Measurements from ENCODE around the gene PTPRM. TPM values are rescaled to one million over a fixed set of nuclear protein-coding genes. Genes with fewer than 3 reads are reported as not detected.
"Not testable (repeated sequence)": the region's sequence is repeated elsewhere in the genome, so short reads cannot be mapped to it uniquely, and the experiment has no call there.

PTPRM gene
- total and polyA plus RNA-seq, 2 donors: 60.9 to 112 TPM

DNA sequence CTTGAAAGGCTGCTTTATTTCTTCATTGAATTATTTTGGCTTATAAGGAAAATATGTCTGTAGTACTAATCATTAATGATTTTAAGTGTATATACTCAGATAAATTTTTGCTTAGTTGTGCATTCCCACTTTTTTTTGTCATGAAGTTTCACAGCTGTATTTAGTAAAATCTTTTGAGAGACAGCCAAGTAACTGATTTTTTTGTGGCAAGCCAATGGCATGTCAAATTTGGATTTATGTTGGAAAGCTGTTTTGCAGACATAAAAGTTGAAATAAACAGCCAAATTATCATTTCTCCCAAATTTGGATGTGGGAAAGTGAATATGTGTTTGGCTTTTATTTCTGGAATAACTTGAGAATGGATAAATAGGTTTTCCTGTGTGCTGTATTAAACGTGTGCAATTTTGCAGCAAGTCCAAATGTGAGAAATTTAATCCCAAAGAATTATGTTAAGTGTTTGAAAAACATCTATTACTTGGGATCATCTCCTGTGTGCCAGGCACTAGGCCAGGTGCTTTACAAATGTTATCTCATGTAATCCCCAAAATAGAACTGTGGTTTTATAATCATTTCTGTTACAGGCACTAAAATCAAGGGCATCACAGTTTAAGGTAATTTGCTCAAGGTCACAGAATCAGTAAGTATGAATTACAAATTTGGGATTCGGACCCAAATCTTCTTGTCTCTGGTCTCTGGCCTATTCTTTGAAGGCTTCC, 160.4 kb downstream of the PTPRM start:
- Histone ChIP-seq H3K4me3 (ENCODE audit: low read depth, low read length) (no peak overlapping the region), H3K36me3 (ENCODE audit: insufficient read depth) (no peaks in the 10 kb centered on the region), H3K4me1 (ENCODE audit: insufficient read depth) (no peaks in the 10 kb centered on the region), H3K27ac (ENCODE audit: low read depth) (no peak overlapping the region)
- DNase-seq (ENCODE audit: extremely low spot score): no peak
- WGBS: 32% methylated on average over 2 of the region's 2 CpGs

DNA sequence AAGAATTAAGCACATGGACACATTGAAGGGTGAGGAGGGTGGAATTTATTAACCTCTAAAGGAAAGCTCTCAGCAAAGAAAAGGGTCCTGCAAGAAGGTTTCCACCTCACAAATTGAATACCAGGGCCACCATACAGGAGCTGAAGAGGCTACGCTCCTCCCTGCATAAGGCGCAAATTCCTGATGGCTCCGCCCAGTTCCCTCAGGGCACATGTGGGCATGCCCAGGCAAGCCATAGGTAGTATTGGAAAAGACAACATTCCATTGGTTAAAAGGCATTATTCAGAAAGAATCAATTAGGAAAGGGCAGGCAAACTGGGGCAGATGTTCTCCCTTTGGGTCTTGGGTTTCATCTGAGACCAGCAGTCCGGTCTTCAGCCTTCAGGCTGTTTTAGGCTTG, 161.2 kb downstream of the PTPRM start:
- WGBS: 97% methylated on average over 4 of the region's 4 CpGs

GRCh38 chr18:7729868-7730267, 162.8 kb downstream of the PTPRM start:
- DNase-seq (ENCODE audit: extremely low spot score): no peak
- WGBS: 91% methylated on average over 3 of the region's 3 CpGs
- Histone ChIP-seq H3K4me3 (ENCODE audit: low read depth, low read length) (no peak overlapping the region), H3K27ac (ENCODE audit: low read depth) (no peak overlapping the region), H3K36me3 (ENCODE audit: insufficient read depth) (no peaks in the 10 kb centered on the region), H3K4me1 (ENCODE audit: insufficient read depth) (peaks cover 1% of the 10 kb centered on the region)

More for the DNA sequence above, 161.2 kb downstream of the PTPRM start:
- no peak overlapping the region for H3K4me3 ChIP-seq (ENCODE audit: low read depth, low read length)
- H3K4me1 ChIP-seq (ENCODE audit: insufficient read depth): no peaks in the 10 kb centered on the region
- no peak for DNase-seq (ENCODE audit: extremely low spot score)
- no peak overlapping the region for H3K27ac ChIP-seq (ENCODE audit: low read depth)
- H3K36me3 ChIP-seq (ENCODE audit: insufficient read depth): no peaks in the 10 kb centered on the region

DNA sequence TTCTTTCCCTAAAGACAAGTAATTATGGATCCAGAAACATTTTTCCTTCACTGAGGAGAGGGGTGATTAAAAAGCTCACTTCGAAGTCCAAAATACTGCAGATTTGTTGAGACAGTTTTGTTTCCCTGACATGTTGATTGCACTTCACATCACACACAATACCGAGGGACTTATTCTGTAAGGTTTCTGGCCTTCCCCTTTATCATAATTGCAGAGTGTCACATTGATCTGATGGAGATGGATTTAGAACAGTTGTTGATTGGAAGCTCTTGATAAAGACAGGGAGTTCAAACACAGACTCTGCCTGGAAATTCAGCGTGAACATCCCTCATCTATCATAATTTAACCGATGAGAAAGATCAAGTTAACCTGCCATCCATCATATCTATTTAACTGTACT, 163.6 kb downstream of the PTPRM start:
- Histone ChIP-seq H3K4me3 (ENCODE audit: low read depth, low read length) (no peak overlapping the region), H3K4me1 (ENCODE audit: insufficient read depth) (peaks cover 2% of the 10 kb centered on the region), H3K27ac (ENCODE audit: low read depth) (no peak overlapping the region), H3K36me3 (ENCODE audit: insufficient read depth) (no peaks in the 10 kb centered on the region)
- 82% methylated on average over 4 of the region's 4 CpGs for WGBS
- DNase-seq (ENCODE audit: extremely low spot score): no peak

DNA sequence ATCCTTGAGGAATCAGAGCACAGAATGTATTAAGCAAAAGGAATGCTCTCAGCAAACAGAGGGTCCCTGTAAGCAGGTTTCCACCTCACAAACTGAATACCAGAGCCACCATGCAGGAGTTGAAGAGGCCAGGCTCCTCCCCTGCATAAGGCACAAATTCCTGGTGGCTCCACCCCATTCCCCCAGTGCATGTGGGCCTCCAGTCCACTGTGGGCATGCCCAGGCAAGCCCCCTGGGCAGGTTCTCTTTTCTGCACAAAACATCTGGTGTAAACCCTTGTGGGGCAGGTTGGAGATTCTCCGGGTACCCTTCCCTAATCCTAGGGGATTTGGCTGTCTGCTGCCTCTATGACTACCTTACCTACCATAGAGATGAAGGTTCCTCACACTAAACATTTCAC, 166.5 kb downstream of the PTPRM start:
- Histone ChIP-seq H3K36me3 (ENCODE audit: insufficient read depth) (no peaks in the 10 kb centered on the region), H3K4me1 (ENCODE audit: insufficient read depth) (peaks cover 2% of the 10 kb centered on the region), H3K4me3 (ENCODE audit: low read depth, low read length) (no peak overlapping the region), H3K27ac (ENCODE audit: low read depth) (no peak overlapping the region)
- DNase-seq (ENCODE audit: extremely low spot score): no peak
- WGBS: 89% methylated on average over 1 of the region's 1 CpG

DNA sequence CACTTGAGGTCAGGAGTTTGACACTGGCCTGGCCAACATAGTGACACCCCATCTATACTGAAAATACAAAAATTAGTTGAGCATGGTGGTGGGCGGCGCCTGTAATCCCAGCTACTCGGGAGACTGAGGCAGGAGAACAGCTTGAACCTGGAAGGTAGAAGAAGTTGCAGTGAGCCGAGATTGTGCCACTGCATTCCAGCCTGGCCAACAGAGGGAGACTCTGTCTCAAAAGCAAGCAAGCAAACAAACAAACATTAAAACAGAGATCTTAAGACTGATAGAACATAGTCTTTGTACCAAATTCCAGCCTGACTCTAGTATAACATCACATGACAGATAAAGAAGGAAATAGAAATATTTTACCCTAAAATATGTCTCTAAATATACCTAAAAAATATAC, 168.1 kb downstream of the PTPRM start:
- Histone ChIP-seq H3K4me3 (ENCODE audit: low read depth, low read length) (no peak overlapping the region), H3K36me3 (ENCODE audit: insufficient read depth) (no peaks in the 10 kb centered on the region), H3K4me1 (ENCODE audit: insufficient read depth) (peaks cover 2% of the 10 kb centered on the region), H3K27ac (ENCODE audit: low read depth) (no peak overlapping the region)
- 92% methylated on average over 4 of the region's 4 CpGs for WGBS
- DNase-seq (ENCODE audit: extremely low spot score): no peak

DNA sequence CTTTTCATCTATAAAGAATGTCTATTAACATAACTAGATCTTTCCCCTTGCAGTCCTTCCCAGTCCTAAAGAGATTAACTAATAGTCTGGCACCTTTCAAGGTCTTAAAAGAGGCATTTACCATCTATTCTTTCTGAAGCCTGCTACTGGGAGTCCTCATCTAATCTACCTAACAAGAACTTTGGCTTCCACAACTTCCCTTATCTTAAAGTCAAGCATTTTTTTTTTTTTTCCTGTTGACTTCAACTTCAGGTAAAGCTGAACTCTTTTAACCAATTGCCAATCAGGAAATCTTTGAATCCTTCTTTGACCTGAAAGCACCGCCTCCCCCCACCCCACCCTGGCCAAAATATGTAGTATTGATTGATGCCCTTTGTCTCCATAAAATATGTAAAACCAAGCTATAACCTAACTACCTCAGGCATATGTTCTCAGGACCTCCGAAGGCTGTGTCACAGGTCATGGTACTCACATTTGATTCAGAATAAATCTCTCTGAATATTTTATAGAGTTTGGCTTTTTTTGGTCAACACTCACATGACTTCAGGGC, 168.6 kb downstream of the PTPRM start:
- DNase-seq (ENCODE audit: extremely low spot score): no peak
- Histone ChIP-seq H3K27ac (ENCODE audit: low read depth) (no peak overlapping the region), H3K4me3 (ENCODE audit: low read depth, low read length) (no peak overlapping the region), H3K36me3 (ENCODE audit: insufficient read depth) (no peaks in the 10 kb centered on the region), H3K4me1 (ENCODE audit: insufficient read depth) (peaks cover 2% of the 10 kb centered on the region)
- WGBS: 87% methylated on average over 2 of the region's 2 CpGs

DNA sequence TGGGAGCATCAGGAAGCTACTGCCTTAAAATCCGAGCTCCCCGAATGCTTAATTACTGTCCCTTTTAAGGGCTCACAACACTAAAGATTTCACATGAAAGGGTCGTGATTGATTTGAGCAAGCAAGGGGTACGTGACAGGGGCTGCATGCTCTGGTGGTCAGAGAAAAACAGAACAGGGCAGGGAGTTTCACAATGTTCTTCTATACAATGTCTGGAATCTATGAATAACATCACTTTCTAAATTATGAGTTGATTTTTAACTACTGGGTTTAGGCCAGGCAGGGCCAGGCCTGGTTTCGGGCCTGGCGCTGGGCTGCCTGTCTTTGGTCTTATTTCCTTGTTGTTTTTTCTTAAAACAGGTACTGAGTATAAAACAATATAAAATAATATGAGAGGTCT, 169.4 kb downstream of the PTPRM start:
- not testable (repeated sequence) for H3K36me3 ChIP-seq (ENCODE audit: insufficient read depth); H3K4me3 ChIP-seq (ENCODE audit: low read depth, low read length); DNase-seq (ENCODE audit: extremely low spot score); H3K4me1 ChIP-seq (ENCODE audit: insufficient read depth); H3K27ac ChIP-seq (ENCODE audit: low read depth)
- 92% methylated on average over 6 of the region's 6 CpGs for WGBS

DNA sequence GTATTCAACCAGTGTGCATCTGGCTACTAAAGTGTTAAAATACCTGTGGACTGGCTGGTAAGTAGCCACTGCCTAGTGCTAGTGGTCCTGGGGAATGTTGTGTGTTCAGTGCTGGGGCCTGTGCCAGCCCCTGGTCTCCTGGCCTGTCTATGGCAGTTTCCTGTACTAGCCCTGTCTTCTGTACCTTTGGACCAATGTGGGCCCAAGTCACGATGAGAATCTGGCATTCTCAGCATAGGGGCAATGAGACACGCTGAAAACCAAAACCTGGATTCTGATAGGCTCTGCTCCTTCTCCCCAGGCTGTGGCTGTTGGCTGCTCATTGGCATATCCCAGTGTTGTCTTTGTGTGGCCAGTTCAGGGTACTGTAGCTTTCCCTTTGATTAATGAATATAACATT, 170.4 kb downstream of the PTPRM start:
- Histone ChIP-seq H3K4me1 (ENCODE audit: insufficient read depth) (peaks cover 2% of the 10 kb centered on the region), H3K27ac (ENCODE audit: low read depth) (no peak overlapping the region), H3K36me3 (ENCODE audit: insufficient read depth) (no peaks in the 10 kb centered on the region), H3K4me3 (ENCODE audit: low read depth, low read length) (no peak overlapping the region)
- 97% methylated on average over 2 of the region's 2 CpGs for WGBS
- DNase-seq (ENCODE audit: extremely low spot score): no peak

GRCh38 chr18:7740821-7741220, 173.7 kb downstream of the PTPRM start:
- no peak for DNase-seq (ENCODE audit: extremely low spot score)
- 25% methylated on average over 3 of the region's 3 CpGs for WGBS
- Histone ChIP-seq H3K4me1 (ENCODE audit: insufficient read depth) (no peaks in the 10 kb centered on the region), H3K36me3 (ENCODE audit: insufficient read depth) (no peaks in the 10 kb centered on the region), H3K4me3 (ENCODE audit: low read depth, low read length) (no peak overlapping the region), H3K27ac (ENCODE audit: low read depth) (no peak overlapping the region)

DNA sequence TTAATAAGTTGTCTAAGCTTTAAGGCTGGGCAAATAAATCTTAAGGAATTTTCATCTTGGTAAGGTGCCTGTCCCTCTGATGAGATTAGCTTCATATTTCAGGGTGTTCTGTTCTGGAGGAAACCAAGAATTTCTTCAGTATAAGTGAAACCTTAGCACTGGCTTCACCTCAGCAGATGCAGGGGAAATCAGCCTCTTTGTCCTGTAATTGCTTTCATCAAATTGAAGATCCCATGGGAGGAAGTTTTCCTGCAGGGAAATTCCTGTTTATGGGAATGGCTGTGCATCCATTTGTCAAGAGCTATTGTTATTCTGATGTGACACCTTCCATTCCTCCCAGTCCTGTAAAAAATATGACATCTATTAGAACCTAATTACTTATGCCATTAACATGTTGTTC, 174.5 kb downstream of the PTPRM start:
- Histone ChIP-seq H3K4me3 (ENCODE audit: low read depth, low read length) (no peak overlapping the region), H3K4me1 (ENCODE audit: insufficient read depth) (no peaks in the 10 kb centered on the region), H3K36me3 (ENCODE audit: insufficient read depth) (no peaks in the 10 kb centered on the region), H3K27ac (ENCODE audit: low read depth) (no peak overlapping the region)
- DNase-seq (ENCODE audit: extremely low spot score): no peak

- Histone ChIP-seq H3K36me3 (ENCODE audit: insufficient read depth) (no peaks in the 10 kb centered on the region), H3K27ac (ENCODE audit: low read depth) (no peak overlapping the region), H3K4me1 (ENCODE audit: insufficient read depth) (no peaks in the 10 kb centered on the region), H3K4me3 (ENCODE audit: low read depth, low read length) (no peak overlapping the region)
- 61% methylated on average over 2 of the region's 2 CpGs for WGBS
- DNase-seq (ENCODE audit: extremely low spot score): no peak
Observed at GRCh38 chr18:7742224-7742623, 175.1 kb downstream of the PTPRM start.

DNA sequence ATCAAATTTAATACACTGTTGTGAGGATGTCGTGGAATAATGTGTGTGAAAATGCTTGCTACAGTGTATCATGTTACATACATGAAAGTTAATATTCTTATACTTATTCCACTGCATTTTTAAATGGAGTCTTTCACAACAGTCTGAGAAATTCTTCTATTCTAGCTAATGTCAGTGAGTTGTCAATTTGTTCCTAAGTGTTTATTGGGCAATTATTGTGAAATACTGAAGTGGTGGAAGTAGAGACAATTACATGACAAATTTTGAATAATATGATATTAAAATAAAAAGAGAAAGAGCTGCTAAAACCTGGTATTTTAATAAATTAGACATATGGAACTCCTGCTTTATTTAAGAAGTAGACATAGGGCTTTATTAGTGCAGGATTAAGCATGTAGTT, 176.1 kb downstream of the PTPRM start:
- 84% methylated on average over 1 of the region's 1 CpG for WGBS
- peaks cover 2% of the 10 kb centered on the region for H3K4me1 ChIP-seq (ENCODE audit: insufficient read depth)

GRCh38 chr18:7746106-7746505, 179.0 kb downstream of the PTPRM start:
- no peak overlapping the region for H3K27ac ChIP-seq (ENCODE audit: low read depth)
- H3K4me1 ChIP-seq (ENCODE audit: insufficient read depth): peaks cover 2% of the 10 kb centered on the region
- H3K4me3 ChIP-seq (ENCODE audit: low read depth, low read length): no peak overlapping the region
- 95% methylated on average over 3 of the region's 3 CpGs for WGBS
- H3K36me3 ChIP-seq (ENCODE audit: insufficient read depth): no peaks in the 10 kb centered on the region
- DNase-seq (ENCODE audit: extremely low spot score): no peak

More for the DNA sequence above, 176.1 kb downstream of the PTPRM start:
- no peak overlapping the region for H3K27ac ChIP-seq (ENCODE audit: low read depth)
- no peak overlapping the region for H3K4me3 ChIP-seq (ENCODE audit: low read depth, low read length)
- H3K36me3 ChIP-seq (ENCODE audit: insufficient read depth): no peaks in the 10 kb centered on the region
- no peak for DNase-seq (ENCODE audit: extremely low spot score)

Measured in urinary bladder (tissue), 4 donors.